ENCODE data around the gene NPEPL1.
"Not testable (repeated sequence)": the region's sequence is repeated elsewhere in the genome, so short reads cannot be mapped to it uniquely, and the experiment has no call there.

Gene NPEPL1
- 15.5 to 22.2 (median 16.9) reads per million in 4 donors for total RNA-seq

GRCh38 chr20:58692579-58693225 is at the start of gene NPEPL1:
Gene NPEPL1, plus strand, starts transcription at chr20:58692800. Its CDS starts 101 bp downstream, at chr20:58692901.
- peak; percentile 30 to 71 (median 52) for DNase-seq

GRCh38 chr20:58642896-58643295 is 49.7 kb upstream of the NPEPL1 start:
- DNase-seq = not testable (repeated sequence)

GRCh38 chr20:58645412-58645968 is 47.1 kb upstream of the NPEPL1 start:
- DNase-seq = no peak

DNA sequence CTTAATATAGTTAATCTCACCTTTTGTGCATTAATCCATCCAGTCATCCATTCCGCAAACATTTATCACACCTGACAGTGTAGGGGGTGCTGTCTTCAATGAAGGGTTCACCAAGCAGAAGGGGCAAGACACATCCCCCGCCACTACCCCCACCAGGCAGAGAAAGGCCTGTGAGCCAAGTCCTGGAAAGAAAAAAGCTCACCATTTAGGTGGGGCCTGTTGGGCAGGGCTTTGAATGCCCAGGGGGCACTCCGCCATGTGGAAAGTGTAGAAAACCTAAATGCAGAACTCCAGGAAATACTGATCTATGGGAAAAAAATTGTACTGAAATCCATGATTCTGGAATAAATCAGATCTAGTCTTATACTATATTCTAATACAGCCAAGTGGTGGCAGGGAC is 46.3 kb upstream of the NPEPL1 start:
- no peak for DNase-seq

- DNase-seq = no peak
Observed at GRCh38 chr20:58646703-58647102, 45.9 kb upstream of the NPEPL1 start.

GRCh38 chr20:58647162-58647795 is 45.3 kb upstream of the NPEPL1 start:
- DNase-seq = peak in 1 of 5 donors; percentile 29

- no peak for DNase-seq
Observed at GRCh38 chr20:58647796-58648501, 44.7 kb upstream of the NPEPL1 start.

- DNase-seq = not testable (repeated sequence)
Observed at GRCh38 chr20:58648502-58648825, 44.1 kb upstream of the NPEPL1 start.

DNA sequence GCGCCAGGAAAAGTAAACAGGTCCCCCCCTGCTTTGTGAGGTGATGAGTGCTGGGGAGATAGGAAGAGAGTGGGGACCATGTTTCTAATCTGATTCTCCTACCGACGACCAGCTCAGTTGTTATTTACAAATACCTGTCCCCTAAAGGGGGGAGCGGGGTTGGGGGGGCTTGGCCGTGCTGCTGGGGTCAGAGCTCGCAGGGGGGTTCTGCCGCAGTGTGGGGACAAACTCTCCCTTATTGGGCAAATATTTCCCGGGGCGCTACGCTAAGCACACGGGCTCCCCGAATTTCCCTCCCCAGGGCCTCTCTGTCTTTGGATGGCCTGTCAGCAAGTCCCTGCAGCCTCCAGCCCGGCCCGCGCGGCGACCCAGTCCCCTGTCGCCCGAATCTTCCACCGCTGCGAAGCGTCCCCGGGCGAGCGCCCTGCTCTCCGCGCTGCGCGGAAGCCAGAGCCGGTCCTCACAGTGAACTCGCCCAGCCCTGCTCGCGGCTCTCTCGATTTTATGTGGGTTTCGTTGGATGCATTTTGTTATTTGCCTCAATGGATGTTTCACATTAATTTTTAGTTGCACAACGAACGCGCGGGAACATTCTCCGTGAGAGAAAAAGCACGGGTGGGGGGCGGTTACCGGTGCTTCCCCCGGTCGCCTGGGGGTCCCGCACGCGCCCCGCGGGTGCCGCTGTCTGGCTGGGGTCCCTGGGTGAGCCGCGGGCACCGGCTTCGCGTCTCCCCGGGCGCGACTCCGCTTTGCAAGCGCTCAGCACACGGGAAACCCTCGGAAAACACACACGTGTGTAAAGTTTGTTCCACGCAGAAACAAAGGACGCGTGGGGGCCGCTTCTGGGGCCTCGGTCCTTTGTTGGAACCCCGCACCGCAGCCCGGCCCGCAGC is 43.1 kb upstream of the NPEPL1 start:
- DNase-seq = peak in 3 of 5 donors; percentile 24 to 41 (median 33)

- peak in 2 of 5 donors; percentile 25 to 39 for DNase-seq
Observed at GRCh38 chr20:58650181-58650775, 42.3 kb upstream of the NPEPL1 start.

GRCh38 chr20:58650776-58651558 is 41.6 kb upstream of the NPEPL1 start, which contains the start of gene STX16:
Gene STX16, plus strand, starts transcription at chr20:58651283. Its CDS starts 724 bp downstream, at chr20:58652007.
- peak; percentile 66 to 95 (median 78) for DNase-seq

- peak in 1 of 5 donors; percentile 9 for DNase-seq
Observed at GRCh38 chr20:58651559-58651945, 41.0 kb upstream of the NPEPL1 start.

- DNase-seq = peak; percentile 47 to 94 (median 67)
Observed at GRCh38 chr20:58651946-58652605, 40.5 kb upstream of the NPEPL1 start.

DNA sequence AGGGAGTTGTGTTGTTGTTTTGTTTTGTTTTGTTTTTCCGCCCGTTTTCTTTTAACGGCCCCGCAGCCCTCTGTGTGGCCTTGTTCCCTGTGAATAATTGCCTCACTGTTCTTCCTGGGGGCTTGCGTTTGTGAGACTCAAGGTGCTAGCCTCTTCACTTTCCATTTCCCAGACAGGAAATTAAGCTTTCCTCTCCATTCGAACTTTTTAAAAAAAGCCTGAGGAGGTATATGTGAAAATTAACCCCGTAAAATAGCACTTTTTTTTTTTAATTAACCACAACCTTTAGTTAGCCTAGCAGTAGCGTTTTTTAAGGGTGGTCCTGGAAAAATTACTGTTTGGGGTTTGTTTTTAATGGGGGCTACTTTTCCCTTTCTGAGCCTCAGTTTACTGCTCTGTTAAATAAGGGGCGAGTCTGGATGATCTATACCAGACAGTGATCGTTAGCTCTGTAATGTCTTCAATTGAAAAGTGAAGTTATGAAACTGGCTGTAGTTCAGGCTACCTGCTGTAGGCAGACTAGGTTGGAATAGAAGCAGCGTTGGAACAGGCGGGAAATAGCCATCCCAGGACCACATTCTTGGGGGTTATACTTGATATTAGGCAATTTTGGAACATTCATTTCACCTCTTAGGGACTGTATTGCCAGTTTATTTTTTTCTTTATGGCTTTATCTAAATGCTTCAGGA is 39.9 kb upstream of the NPEPL1 start:
- peak in 1 of 5 donors; percentile 21 for DNase-seq

DNA sequence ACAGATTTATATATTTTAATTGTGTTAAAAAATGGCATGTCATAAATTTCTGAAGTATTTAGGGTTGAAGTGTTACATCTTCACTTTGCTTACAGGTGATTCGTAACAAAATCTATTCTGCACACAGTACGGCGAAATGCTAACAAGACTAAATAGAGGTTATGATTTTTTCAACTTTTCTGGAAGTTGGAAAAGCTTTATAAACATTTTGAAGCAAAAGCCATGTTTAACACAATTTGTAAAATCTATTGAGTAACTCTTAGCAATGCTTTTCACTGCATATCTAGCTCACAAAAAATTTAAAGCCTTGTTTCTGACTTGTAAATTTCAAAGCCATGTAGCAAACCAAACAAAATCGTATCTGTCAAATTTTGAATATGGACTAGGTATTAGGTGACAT is 38.3 kb upstream of the NPEPL1 start:
- no peak for DNase-seq

DNA sequence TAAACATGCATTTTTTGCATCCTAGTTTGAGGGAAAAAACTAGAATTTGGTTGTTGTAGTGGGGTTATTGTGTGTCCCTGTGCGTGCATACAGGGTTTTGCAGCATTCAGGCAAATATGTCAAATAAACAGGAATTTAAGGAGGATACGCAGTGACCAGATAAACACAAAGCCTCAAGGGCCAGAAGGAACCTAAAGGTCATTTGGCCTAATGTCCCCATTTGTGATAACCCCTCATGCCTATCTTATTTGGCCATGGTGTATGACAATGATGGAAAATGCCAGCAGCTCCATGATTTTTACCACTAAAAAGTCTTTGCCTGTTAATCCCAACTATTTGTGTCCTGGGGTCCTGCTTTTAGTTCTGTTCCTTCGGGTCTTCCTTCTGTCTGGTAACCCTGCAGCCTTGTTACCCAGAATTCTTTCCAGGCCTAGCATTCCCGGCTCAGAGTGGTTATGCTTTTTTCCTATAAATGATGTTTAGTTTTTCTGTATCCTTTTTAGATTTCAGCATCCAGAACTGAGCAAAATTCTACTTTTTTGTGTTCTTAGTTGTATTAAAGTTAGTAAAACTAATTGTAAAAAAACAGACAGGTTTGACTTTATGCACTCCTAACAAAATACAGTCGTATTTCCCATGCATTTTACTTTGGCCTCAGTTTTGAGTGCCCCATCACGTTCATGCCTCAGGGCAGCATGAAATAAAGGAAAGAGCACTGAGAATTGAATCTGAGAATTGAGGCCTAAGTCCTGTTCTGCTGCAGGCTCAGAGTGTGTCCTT is 37.1 kb upstream of the NPEPL1 start:
- DNase-seq = no peak

- no peak for DNase-seq
Observed at GRCh38 chr20:58656831-58657230, 35.8 kb upstream of the NPEPL1 start.

- DNase-seq = no peak
Observed at GRCh38 chr20:58657262-58657661, 35.3 kb upstream of the NPEPL1 start.

GRCh38 chr20:58657986-58658385 is 34.6 kb upstream of the NPEPL1 start:
- DNase-seq = no peak

Data from T-helper 1 cell (primary cell).